ENCODE data around the gene COPS8. TPM values are rescaled to one million over a fixed set of nuclear protein-coding genes. Genes with fewer than 3 reads are reported as not detected.

Gene COPS8
- total and polyA plus RNA-seq, 12 donors, result 25.2 to 131 (median 63.9) TPM

GRCh38 chr2:237092506-237092905 is 6.8 kb downstream of the COPS8 start:
- H3K27me3 ChIP-seq, result no peaks in the 10 kb centered on the region
- no peak overlapping the region for H3K27ac ChIP-seq
- H3K9me3 ChIP-seq (replicated peaks in 1 of 3), result no peaks in the 10 kb centered on the region
- H3K4me1 ChIP-seq (replicated peaks in 1 of 2), result peaks cover 0 to 1% of the 10 kb centered on the region in 2 donors
- WGBS, 4 donors, result 77 to 81% (median 79%) methylated on average over 5 of the region's 5 CpGs
- H3K4me3 ChIP-seq, result no peak overlapping the region
- intact Hi-C loops (cut with DNase I), result no loop called here
- no peak for TF ChIP-seq POLR2A (IDR thresholded peaks at IDR 0.05)
- no peak for TF ChIP-seq CTCF (IDR thresholded peaks at IDR 0.05)
- no peak for DNase-seq
- H3K36me3 ChIP-seq (replicated peaks in 1 of 2), result peaks cover 0 to 35% of the 10 kb centered on the region in 2 donors

GRCh38 chr2:237092920-237093781 is 7.5 kb downstream of the COPS8 start:
- H3K4me1 ChIP-seq (replicated peaks in 1 of 2), result no peaks in the 10 kb centered on the region
- intact Hi-C loops (cut with DNase I), result no loop called here
- WGBS, 4 donors, result 65 to 69% (median 69%) methylated on average over 9 of the region's 9 CpGs
- no peak overlapping the region for H3K27ac ChIP-seq
- no peaks in the 10 kb centered on the region for H3K27me3 ChIP-seq
- no peaks in the 10 kb centered on the region for H3K9me3 ChIP-seq (replicated peaks in 1 of 3)
- no peak overlapping the region for H3K4me3 ChIP-seq
- peak in 3 of 7 donors; percentile 16 to 65 (median 22) for DNase-seq
- TF ChIP-seq POLR2A (IDR thresholded peaks at IDR 0.05) (no peak), CTCF (IDR thresholded peaks at IDR 0.05) (peak in 5 of 6 experiments; percentile 12 to 39 (median 36))
- peaks cover 0 to 41% of the 10 kb centered on the region in 2 donors for H3K36me3 ChIP-seq (replicated peaks in 1 of 2)

GRCh38 chr2:237096201-237096600 is 10.5 kb downstream of the COPS8 start:
- H3K4me1 ChIP-seq (replicated peaks in 1 of 2), result no peaks in the 10 kb centered on the region
- H3K4me3 ChIP-seq, result no peak overlapping the region
- H3K36me3 ChIP-seq (replicated peaks in 1 of 2), result peaks cover 0 to 60% of the 10 kb centered on the region in 2 donors
- TF ChIP-seq CTCF (IDR thresholded peaks at IDR 0.05) (no peak), POLR2A (IDR thresholded peaks at IDR 0.05) (no peak)
- no peaks in the 10 kb centered on the region for H3K27me3 ChIP-seq
- no peaks in the 10 kb centered on the region for H3K9me3 ChIP-seq (replicated peaks in 1 of 3)
- intact Hi-C loops (cut with DNase I), result no loop called here
- DNase-seq, result no peak
- H3K27ac ChIP-seq, result no peak overlapping the region
- WGBS, 4 donors, result 80 to 85% (median 84%) methylated on average over 4 of the region's 4 CpGs

- 88 to 97% (median 90%) methylated on average over 4 of the region's 4 CpGs for WGBS, 4 donors
- H3K4me1 ChIP-seq (replicated peaks in 1 of 2), result no peaks in the 10 kb centered on the region
- no peak for DNase-seq
- H3K27me3 ChIP-seq, result no peaks in the 10 kb centered on the region
- TF ChIP-seq POLR2A (IDR thresholded peaks at IDR 0.05), result no peak
- no peak for TF ChIP-seq CTCF (IDR thresholded peaks at IDR 0.05)
- H3K9me3 ChIP-seq (replicated peaks in 1 of 3), result no peaks in the 10 kb centered on the region
- intact Hi-C loops (cut with DNase I), result no loop called here
- H3K27ac ChIP-seq, result no peak overlapping the region
- no peak overlapping the region for H3K4me3 ChIP-seq
- H3K36me3 ChIP-seq (replicated peaks in 1 of 2), result peaks cover 0 to 60% of the 10 kb centered on the region in 2 donors
Observed at GRCh38 chr2:237096911-237097310, 11.2 kb downstream of the COPS8 start.
